ENCODE data around the gene BMPER.

Gene BMPER

GRCh38 chr7:34175837-34176236, 270.5 kb downstream of the BMPER start:
- no peak for DNase-seq (ENCODE audit: low read depth in 2 of 2)

GRCh38 chr7:34177476-34177875, 272.1 kb downstream of the BMPER start:
- no peak for DNase-seq (ENCODE audit: low read depth in 2 of 2)

DNA sequence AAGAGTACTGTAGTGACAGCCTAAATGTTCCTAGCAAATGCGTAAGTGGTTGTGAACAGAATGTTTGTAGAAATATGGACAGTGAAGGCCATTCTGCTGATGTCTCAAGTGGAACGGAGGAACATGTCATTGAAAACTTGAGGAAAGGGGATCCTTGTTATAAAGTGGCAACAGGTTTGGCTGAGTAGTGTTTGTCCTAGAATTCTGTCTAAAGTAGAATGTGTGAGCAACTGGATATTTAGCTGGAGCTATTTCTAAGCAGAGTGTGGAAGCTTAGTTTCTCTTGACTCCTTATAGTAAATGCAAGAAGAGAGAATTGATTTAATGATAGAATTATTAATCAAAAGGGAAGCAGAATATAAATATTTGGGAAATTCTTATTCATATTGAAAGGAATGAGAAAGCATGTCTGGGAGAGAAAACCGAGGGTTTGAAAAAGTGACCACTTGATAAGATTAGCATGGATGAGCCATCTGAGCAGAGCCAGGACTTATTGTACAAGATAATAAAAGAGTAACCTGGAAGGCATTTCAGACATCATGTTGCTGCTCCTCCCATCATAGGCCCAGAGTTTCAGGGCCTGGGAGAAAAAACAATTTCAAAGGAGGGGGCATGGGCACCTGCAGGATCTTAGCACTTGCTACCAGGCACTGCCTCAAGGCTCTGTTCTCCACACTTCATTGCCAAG, 276.1 kb downstream of the BMPER start:
- no peak for DNase-seq (ENCODE audit: low read depth in 2 of 2)

GRCh38 chr7:34184466-34184865, 279.1 kb downstream of the BMPER start:
- no peak for DNase-seq (ENCODE audit: low read depth in 2 of 2)

DNA sequence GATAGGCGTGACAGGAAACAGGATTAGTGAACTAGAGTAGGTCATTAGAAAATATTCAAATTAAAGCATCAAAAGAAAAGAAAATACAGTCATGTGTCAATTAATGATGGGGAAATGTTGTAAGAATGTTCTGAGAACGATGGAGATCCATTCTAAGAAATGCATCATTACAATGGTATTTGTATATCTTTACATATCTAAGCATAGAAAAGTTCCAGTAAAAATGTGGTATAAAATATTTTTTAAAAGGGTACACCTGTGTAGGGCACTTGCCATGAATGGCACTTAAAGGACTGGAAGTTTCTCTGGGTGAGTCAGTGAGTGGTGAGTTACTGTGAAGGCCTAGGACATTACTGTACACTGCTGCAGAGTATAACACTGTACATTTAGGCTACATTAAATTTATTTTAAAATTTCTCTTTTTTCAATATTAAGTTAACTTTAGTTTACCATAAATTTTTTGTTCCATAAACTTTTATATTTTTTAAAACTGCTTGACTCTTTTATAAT, 282.5 kb downstream of the BMPER start:
- DNase-seq (ENCODE audit: low read depth in 2 of 2) = no peak

DNA sequence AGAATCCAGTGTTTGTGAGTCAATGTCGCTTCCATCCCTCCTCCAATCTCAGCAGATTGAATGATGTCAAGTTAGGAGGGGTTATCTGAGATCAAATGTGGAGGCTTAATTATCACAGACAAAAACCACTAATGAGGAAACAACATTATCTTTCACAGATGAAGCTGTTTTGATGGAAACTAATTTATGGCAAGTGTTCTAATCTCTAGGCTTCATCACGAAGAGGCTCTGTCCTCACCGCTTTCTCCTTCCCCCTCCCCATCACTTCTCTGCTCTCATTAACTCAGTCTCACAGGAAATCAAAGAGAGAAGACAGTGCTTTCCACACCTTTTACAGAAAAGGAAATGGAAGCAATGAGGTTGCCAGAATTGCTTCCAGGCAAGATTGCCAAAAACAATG, 283.7 kb downstream of the BMPER start:
- DNase-seq (ENCODE audit: low read depth in 2 of 2) = no peak

DNA sequence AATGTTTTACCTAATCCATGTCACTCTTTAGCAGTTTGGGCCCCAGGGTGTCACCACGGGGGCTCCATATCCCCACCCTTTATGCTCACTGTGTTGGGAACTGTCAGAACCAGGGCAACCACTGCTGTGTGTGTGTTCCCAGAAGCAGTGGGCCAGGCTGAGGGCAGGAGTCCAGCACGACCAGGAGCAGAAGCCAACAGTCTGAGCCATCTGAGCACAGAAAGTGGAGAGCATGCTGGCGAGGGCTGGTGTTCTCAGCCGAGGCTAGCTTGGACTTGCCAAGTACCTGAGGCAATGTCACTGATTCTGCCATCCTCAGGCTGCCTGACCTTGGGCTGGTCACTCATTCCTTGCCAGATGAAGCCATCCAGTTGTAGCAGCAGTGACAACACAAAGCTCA, 285.0 kb downstream of the BMPER start:
- DNase-seq (ENCODE audit: low read depth in 2 of 2) = no peak

DNA sequence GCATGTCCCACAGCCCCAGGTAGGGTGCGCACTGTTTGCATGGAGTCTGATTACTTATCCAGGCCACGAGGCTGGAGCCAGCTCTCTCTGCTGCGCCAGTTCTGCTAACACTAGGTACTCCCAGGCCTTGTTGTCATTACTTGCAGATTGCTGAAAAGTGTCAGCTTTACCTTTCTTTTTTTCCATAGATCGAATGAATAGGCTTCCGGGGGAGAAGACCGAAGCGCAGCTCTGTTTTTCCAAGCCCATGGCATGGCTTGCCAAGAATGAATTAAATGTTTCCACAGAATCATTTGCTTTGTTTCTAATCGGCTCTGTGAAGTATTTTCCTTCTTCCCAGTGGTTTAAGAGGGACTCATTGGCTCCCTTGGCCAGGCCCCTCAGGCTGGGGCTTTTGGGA, 285.8 kb downstream of the BMPER start:
- no peak for DNase-seq (ENCODE audit: low read depth in 2 of 2)

GRCh38 chr7:34191771-34192479, 286.6 kb downstream of the BMPER start:
- no peak for DNase-seq (ENCODE audit: low read depth in 2 of 2)

DNA sequence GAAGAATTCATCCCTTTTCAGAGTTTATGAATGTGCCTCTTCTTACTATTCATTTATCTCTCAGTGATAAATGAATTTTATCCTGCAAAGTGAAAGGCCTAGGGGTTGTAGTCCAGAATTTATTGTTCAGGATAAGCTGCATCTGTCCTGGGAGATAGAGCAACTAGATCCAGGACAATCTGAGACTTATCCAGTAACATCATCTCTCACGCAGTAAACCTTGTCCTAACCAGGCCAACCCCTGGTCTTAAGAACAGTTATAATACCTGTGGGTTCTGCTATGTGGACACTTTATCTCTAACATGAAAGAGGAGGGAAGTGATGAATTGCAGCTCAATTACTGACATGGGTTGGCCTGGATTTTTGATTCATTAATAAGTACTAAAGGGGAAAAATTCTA, 287.6 kb downstream of the BMPER start:
- no peak for DNase-seq (ENCODE audit: low read depth in 2 of 2)

DNA sequence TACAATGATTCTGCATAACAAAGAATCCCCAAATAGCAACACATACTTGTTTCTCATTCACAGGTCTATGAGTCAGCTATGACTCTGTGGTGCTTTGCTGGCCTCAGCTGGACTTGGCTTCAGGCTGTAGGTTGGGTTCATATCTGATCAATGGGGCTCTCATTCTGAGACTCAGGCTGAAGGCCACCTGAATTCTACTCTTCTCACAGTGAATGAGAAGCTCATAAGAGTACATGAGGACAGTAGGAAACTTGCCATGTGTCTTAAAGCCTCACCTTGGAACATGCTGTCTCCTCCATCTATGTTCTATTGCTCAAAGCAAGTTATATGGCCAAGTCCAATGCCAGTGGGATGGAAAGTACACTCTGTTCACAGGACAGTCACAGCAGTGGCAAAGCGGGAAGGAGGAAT, 292.9 kb downstream of the BMPER start:
- DNase-seq (ENCODE audit: low read depth in 2 of 2) = no peak
